GM18870 (cell line): ENCODE measurements around the gene C8B.

Source experiments
- ATAC-seq: cut with Tn5 transposase; IDR thresholded peaks from one replicate; pipeline ENCODE4 v1.9.1; 2021; ENCODE audit warnings: moderate library complexity; ENCODE audit not compliant: unreplicated experiment

C8B gene

GRCh38 chr1:56965916-56966697, at the start of gene C8B:
TSS of gene C8B (minus strand) at chr1:56966015. CDS start at chr1:56965948, 67 bp downstream.
- no peak for ATAC-seq

- ATAC-seq, result no peak
These were observed 49.3 kb upstream of the C8B start for GRCh38 chr1:57015071-57015470.

DNA sequence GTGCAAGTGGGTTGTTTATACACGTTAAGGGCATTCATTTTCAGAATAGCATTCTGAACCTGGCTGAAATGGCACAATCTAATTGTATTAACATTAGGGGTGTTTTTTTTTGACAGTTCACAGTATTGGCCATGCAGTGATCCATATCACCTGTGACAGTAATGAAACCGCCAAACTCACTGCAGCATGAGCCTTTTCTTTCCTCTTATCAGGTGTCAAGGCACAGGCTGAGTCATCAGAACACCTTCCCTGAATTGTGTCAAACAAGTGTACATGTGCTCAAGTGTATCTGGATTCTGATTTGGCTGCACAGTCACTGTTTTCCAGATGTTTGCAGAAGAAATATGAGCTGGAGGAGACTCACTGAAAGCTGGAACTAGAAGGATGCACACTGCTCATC, 47.7 kb upstream of the C8B start:
- ATAC-seq, result no peak

GRCh38 chr1:57012315-57012714, 46.5 kb upstream of the C8B start:
- ATAC-seq, result no peak

DNA sequence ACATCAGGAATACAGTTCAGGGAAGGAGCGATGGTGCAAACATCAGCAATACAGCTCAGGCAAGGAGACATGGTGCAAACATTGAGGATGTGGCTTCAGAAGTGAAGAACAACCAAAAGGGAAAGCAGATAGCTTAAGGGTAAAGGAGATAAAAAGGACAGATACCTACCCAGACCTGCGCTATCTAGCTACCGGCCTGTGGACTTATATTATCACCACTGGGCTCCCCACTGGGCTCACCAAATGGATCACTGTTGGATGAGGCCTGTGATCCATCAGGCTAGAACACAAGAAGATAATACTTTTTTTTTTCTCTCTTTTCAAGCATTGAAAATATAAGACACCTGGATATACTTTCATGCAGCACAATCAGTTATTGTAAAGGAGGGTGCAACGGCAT, 44.7 kb upstream of the C8B start:
- no peak for ATAC-seq

- ATAC-seq, result no peak
These were observed 42.1 kb upstream of the C8B start for GRCh38 chr1:57007948-57008347.

- no peak for ATAC-seq
These were observed 41.7 kb upstream of the C8B start for GRCh38 chr1:57007472-57007871.

DNA sequence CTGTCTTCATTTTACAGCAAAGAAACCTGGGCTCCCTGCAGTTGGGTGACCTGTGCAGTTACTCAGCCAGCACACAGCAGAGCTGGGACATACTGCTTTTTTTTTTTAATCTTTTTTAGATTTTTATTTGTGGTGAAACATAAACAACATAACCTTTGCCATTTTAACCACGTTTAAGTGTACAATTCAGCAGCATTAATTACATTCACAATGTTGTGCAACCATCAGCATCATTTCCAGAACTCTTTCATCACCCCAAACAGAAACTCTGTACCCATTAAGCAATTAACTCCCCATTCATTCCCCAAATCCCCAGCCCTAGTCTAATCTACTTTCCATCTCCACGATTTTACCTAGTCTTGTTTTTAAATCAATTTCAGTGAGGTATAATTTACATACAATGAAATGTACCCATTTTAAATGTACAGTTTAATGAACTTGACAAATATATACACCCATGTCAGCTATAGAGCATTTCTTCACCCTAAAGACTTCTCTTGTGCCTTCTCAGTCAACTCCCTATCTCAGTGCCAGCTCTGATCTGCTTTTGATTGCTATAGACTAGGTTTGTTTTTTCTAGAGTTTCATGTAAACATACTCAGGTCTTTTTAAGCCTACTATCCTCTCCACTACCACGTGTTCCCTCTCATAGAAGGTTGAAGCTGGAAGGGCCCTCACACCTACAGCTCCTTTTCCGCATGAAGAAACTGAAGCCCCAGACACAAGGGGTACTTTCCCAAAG, 37.8 kb upstream of the C8B start:
- no peak for ATAC-seq

DNA sequence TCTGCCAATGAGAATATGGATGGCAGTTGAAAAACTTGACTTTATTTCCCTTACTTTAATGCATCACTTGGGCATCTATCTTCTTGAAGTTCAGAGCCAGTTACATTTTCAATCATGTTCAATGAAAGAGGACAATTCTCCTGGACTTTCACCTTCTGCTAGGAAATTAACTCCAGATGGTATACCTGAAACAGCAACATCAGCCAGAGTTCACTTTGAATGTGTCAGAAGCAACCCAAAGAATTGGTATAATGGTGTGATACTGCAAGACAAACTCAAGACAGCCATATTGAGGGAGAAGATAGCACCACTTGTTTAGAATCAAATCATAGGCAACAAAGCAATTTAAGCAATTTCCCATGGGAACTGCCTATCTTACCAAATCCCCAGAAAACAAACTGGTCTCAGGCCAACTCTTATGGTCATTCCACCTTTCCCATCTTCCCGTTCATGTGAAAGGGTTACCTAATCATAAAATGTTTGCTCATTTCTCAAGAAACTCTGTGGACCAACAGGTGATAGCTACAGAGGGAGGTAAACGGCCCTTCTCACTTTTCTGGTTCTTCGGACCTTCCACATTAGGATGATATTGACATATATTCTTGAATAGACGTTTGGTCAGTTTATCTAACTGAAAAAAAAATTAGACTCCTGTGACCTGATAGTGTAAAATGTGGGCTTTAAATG, 29.7 kb upstream of the C8B start:
- no peak for ATAC-seq

DNA sequence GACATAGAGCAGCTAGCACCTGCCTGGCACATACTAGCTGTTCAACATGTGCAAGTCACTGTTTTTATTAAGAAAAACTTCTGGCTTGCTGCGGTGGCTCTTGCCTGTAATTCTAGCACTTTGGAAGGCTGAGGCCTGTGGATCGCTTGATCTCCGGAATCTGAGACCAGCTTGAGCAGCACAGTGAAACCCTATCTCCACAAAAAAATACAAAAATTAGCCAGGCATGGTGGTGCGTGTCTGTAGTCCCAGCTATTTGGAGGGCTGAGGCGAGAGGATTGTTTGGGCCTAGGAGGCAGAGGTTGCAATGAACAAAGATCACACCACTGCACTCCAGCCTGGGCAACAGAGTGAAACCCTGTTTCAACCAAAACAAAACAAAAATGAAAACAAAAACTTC, 27.7 kb upstream of the C8B start:
- ATAC-seq, result no peak

GRCh38 chr1:56992318-56993125, 26.7 kb upstream of the C8B start:
- no peak for ATAC-seq

- no peak for ATAC-seq
These were observed 25.8 kb upstream of the C8B start for GRCh38 chr1:56991576-56991975.

GRCh38 chr1:56986397-56986796, 20.6 kb upstream of the C8B start:
- ATAC-seq, result no peak

GRCh38 chr1:56985857-56986256, 20.0 kb upstream of the C8B start:
- no peak for ATAC-seq

DNA sequence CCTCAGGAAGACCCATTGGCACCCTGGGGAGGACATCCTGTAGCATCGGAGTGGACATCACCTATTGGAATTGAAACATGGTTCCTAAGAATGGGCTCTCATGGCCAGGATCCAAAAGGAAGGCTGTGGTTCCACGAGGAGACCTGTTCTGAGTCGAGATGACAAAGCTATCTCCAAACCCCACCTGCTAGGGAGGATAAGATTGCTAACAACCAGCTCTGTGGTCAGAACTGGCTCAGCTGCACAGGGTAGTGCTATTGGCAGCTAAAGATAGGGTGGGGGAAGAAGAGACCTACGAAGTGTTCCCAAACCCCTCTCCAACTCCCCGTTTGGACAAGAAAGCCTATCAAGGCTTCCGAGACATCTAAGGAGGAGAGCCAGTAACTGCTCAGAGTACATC, 17.7 kb upstream of the C8B start:
- ATAC-seq, result no peak

GRCh38 chr1:56979986-56980755, 14.4 kb upstream of the C8B start:
- no peak for ATAC-seq

GRCh38 chr1:56978819-56979218, 13.0 kb upstream of the C8B start:
- no peak for ATAC-seq

- no peak for ATAC-seq
These were observed 12.1 kb upstream of the C8B start for GRCh38 chr1:56977910-56978309.

GRCh38 chr1:56975446-56975845, 9.6 kb upstream of the C8B start:
- no peak for ATAC-seq
